Glutamatergic neuron (in vitro differentiated cells): Measurements from ENCODE around the gene PUS3. TPM values are rescaled to one million over a fixed set of nuclear protein-coding genes. Genes with fewer than 3 reads are reported as not detected.
A peak's percentile ranks its signal among the peaks of the same experiment; 100 is the strongest.

Experiments used
- DNase-seq: peaks from one replicate; pipeline ENCODE4 v3.0.0; 2022
- H3K27ac Mint-ChIP-seq: one replicate; pipeline ENCODE4 v1.8.0; 2020; ENCODE audit warnings: mild to moderate bottlenecking, mixed read lengths, inconsistent platforms; ENCODE audit not compliant: unreplicated experiment
- H3K27me3 Mint-ChIP-seq: one replicate; pipeline ENCODE4 v1.8.0; 2020; ENCODE audit warnings: mild to moderate bottlenecking, moderate library complexity, mixed read lengths, inconsistent platforms; ENCODE audit not compliant: unreplicated experiment
- H3K36me3 Mint-ChIP-seq: one replicate; pipeline ENCODE4 v1.8.0; 2020; ENCODE audit warnings: mild to moderate bottlenecking, mixed read lengths, inconsistent platforms; ENCODE audit not compliant: unreplicated experiment
- H3K4me1 Mint-ChIP-seq: one replicate; pipeline ENCODE4 v1.8.0; 2020; ENCODE audit warnings: mild to moderate bottlenecking, low read depth, mixed read lengths, inconsistent platforms; ENCODE audit not compliant: unreplicated experiment
- H3K4me3 Mint-ChIP-seq: one replicate; pipeline ENCODE4 v1.8.0; 2020; ENCODE audit warnings: mild to moderate bottlenecking, mixed read lengths, inconsistent platforms; ENCODE audit not compliant: unreplicated experiment
- H3K9me3 Mint-ChIP-seq: one replicate; pipeline ENCODE4 v1.8.0; 2020; ENCODE audit warnings: mild to moderate bottlenecking, moderate library complexity, mixed read lengths, inconsistent platforms; ENCODE audit not compliant: unreplicated experiment
- CTCF ChIP-seq: fragments of 200-600 bp; sonication (generic); IDR thresholded peaks from one replicate; pipeline ENCODE4 v1.5.0; 2021; ENCODE audit not compliant: partially characterized antibody, unreplicated experiment
- total RNA-seq: library from RNA; stranded (reverse); fragmentation: NEBNext Ultra II Directional; extraction: Animal tissue kit (Norgen Biotek cat#: 25700); gene quantifications from one replicate; pipeline ENCODE4 v1.2.1, GENCODE V29; 2021; ENCODE audit not compliant: unreplicated experiment

Gene PUS3
- total RNA-seq, 1 donor from 2014 or later: 12.6 TPM

- no peak overlapping the region for H3K4me3 Mint-ChIP-seq
- TF ChIP-seq CTCF: no peak
Observed at GRCh38 chr11:125943661-125944349, 40.8 kb upstream of the PUS3 start.

GRCh38 chr11:125942771-125943428 lies 39.9 kb upstream of the PUS3 start:
- H3K4me3 Mint-ChIP-seq: peak overlapping the region; percentile 72
- H3K4me1 Mint-ChIP-seq: peaks cover 24% of the 10 kb centered on the region
- no peaks in the 10 kb centered on the region for H3K36me3 Mint-ChIP-seq
- peaks cover 11% of the 10 kb centered on the region for H3K9me3 Mint-ChIP-seq
- TF ChIP-seq CTCF: no peak
- no peak for DNase-seq
- H3K27ac Mint-ChIP-seq: peak overlapping the region; percentile 94
- peaks cover 13% of the 10 kb centered on the region for H3K27me3 Mint-ChIP-seq

More at GRCh38 chr11:125943661-125944349, 40.8 kb upstream of the PUS3 start:
- Mint-ChIP-seq H3K4me1 (peaks cover 24% of the 10 kb centered on the region), H3K9me3 (peaks cover 11% of the 10 kb centered on the region), H3K27ac (no peak overlapping the region), H3K36me3 (no peaks in the 10 kb centered on the region), H3K27me3 (peaks cover 13% of the 10 kb centered on the region)
- no peak for DNase-seq

- peaks cover 13% of the 10 kb centered on the region for H3K27me3 Mint-ChIP-seq
- peaks cover 11% of the 10 kb centered on the region for H3K9me3 Mint-ChIP-seq
- H3K27ac Mint-ChIP-seq: peak overlapping the region; percentile 94
- peaks cover 24% of the 10 kb centered on the region for H3K4me1 Mint-ChIP-seq
- no peaks in the 10 kb centered on the region for H3K36me3 Mint-ChIP-seq
- TF ChIP-seq CTCF: peak; percentile 64
- peak; percentile 88 for DNase-seq
- peak overlapping the region; percentile 72 for H3K4me3 Mint-ChIP-seq
Observed at GRCh38 chr11:125941619-125942611, 38.9 kb upstream of the PUS3 start.

- H3K27ac Mint-ChIP-seq: peak overlapping the region; percentile 94
- no peak for TF ChIP-seq CTCF
- peaks cover 24% of the 10 kb centered on the region for H3K4me1 Mint-ChIP-seq
- peaks cover 13% of the 10 kb centered on the region for H3K27me3 Mint-ChIP-seq
- H3K9me3 Mint-ChIP-seq: peaks cover 11% of the 10 kb centered on the region
- no peaks in the 10 kb centered on the region for H3K36me3 Mint-ChIP-seq
- no peak for DNase-seq
- peak overlapping the region; percentile 72 for H3K4me3 Mint-ChIP-seq
Observed at GRCh38 chr11:125941267-125941618, 38.2 kb upstream of the PUS3 start.
